Measurements from ENCODE around the gene WDR70. TPM values are rescaled to one million over a fixed set of nuclear protein-coding genes. Genes with fewer than 3 reads are reported as not detected.

Gene WDR70
- total and polyA plus RNA-seq, 2 donors (not counting 3 experiments of a cell fraction or from before 2014, with no cell fraction given) = 6.7 to 37.3 TPM

DNA sequence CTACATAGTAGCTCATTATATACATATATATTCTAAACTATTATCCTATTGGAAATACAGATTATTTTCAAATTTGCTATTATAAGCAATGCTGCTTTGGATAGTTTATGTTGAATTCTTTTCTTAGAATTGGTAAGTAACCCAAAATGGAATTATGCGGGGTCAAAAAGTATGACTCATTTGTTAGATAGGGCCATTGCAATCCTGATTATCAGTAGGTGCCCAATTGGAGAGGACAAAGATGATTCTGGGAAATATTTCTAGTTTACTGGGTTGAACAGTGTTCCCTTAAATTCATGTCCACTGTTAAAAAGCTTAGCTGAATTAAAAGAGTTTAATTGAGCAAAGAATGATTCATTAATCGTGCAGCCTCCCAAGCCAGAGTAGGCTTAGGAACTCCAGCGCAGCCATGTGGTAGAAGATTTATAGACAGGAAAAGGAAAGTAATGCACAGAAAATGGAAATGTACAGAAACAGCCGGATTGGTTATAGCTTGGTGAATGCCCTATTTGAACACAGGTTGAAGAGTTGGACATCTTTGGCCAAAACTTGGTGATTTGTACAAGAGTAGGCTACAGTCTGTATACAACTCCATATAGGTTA lies 379.0 kb downstream of the WDR70 start:
- Histone ChIP-seq H4K20me1 (replicated peaks; ENCODE audit: control insufficient read depth, extremely low read depth, insufficient read depth, low read length) (no peaks in the 10 kb centered on the region), H2AFZ (ENCODE audit: low read depth, low read length) (no peak overlapping the region), H3K27ac (ENCODE audit: insufficient read depth, low read depth, low read length) (no peak overlapping the region), H3K4me3 (replicated peaks in 1 of 3; ENCODE audit: insufficient read depth in 1 of 3, low read depth in 1 of 3, low read length in 3 of 3) (no peak overlapping the region), H3K4me2 (ENCODE audit: insufficient read depth, low read length) (no peak overlapping the region), H3K9me3 (replicated peaks; ENCODE audit: control insufficient read depth, insufficient read depth, low read length) (no peaks in the 10 kb centered on the region), H3K4me1 (ENCODE audit: control insufficient read depth, extremely low read depth, insufficient read depth, low read length) (no peaks in the 10 kb centered on the region), H3K79me2 (ENCODE audit: control insufficient read depth, insufficient read depth, low read length) (no peaks in the 10 kb centered on the region), H3K9ac (replicated peaks; ENCODE audit: extremely low read depth, insufficient read depth, low read length) (no peak overlapping the region), H3K9me1 (replicated peaks; ENCODE audit: control insufficient read depth, extremely low read depth, insufficient read depth, low read length) (no peaks in the 10 kb centered on the region), H3K27me3 (ENCODE audit: control insufficient read depth in 2 of 2, insufficient read depth in 2 of 2, low read length in 2 of 2) (no peaks in the 10 kb centered on the region), H3K36me3 (ENCODE audit: control insufficient read depth in 2 of 2, extremely low read depth in 1 of 2, insufficient read depth in 2 of 2, low read length in 2 of 2) (no peaks in the 10 kb centered on the region)
- DNase-seq (ENCODE audit: low read depth, low spot score) (peak; percentile 13), FAIRE-seq (peak; percentile 4)
- CTCF ChIA-PET = interaction anchor here (0.6 to 3.7 kb wide), 15 partner anchors 8 to 435 kb away, joined by 3 to 55 read pairs (median 3); partner anchors contain the start of gene NUP155
- POLR2A ChIA-PET = no interaction called here
- dilution Hi-C loops (cut with MboI; ENCODE audit: extremely low pct_ligation_motif_present, low sequenced_read_pairs) (no loop called here), intact Hi-C loops (cut with micrococcal nuclease) (loop anchor here (1.0 kb wide), 1 partner anchor 345 kb away; no protein-coding TSS in a partner anchor)
- BruUV-seq (replicated peaks) = no TSS peak
- TF ChIP-seq FOS (IDR thresholded peaks at IDR 0.05; ENCODE audit: borderline replicate concordance, insufficient read depth, low read length) = no peak
- TF ChIP-seq, protein P1, sequence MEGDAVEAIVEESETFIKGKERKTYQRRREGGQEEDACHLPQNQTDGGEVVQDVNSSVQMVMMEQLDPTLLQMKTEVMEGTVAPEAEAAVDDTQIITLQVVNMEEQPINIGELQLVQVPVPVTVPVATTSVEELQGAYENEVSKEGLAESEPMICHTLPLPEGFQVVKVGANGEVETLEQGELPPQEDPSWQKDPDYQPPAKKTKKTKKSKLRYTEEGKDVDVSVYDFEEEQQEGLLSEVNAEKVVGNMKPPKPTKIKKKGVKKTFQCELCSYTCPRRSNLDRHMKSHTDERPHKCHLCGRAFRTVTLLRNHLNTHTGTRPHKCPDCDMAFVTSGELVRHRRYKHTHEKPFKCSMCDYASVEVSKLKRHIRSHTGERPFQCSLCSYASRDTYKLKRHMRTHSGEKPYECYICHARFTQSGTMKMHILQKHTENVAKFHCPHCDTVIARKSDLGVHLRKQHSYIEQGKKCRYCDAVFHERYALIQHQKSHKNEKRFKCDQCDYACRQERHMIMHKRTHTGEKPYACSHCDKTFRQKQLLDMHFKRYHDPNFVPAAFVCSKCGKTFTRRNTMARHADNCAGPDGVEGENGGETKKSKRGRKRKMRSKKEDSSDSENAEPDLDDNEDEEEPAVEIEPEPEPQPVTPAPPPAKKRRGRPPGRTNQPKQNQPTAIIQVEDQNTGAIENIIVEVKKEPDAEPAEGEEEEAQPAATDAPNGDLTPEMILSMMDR (IDR thresholded peaks at IDR 0.05; ENCODE audit: extremely low read depth in 1 of 2, insufficient read depth in 1 of 2, low read depth in 1 of 2, low read length in 2 of 2) = peak in 1 of 2 donors; percentile 12

DNA sequence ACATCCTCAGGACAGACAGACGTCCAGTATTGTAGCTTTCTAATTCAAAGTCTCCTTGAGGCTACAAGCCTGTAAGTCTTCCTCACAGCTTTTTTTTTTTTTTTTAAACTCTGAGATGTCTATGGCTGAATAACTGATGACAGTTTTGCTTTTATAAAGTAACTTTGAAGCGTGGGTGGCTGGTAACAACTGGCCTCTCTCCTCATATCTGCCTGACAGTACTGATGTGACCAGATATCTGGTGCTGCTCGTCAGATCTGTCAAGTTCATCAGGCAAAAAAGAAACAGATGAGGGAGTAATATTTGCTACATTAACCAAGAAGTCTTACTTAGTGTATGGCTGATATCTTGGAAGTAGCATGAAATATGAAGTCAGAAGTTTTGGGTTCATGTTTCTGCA lies 388.1 kb downstream of the WDR70 start:
- H3K9me1 ChIP-seq (replicated peaks; ENCODE audit: control insufficient read depth, extremely low read depth, insufficient read depth, low read length) = no peaks in the 10 kb centered on the region
- H3K27ac ChIP-seq (ENCODE audit: insufficient read depth, low read depth, low read length) = no peak overlapping the region
- POLR2A ChIA-PET = no interaction called here
- no peaks in the 10 kb centered on the region for H3K79me2 ChIP-seq (ENCODE audit: control insufficient read depth, insufficient read depth, low read length)
- H3K9ac ChIP-seq (replicated peaks; ENCODE audit: extremely low read depth, insufficient read depth, low read length) = no peak overlapping the region
- no peak overlapping the region for H2AFZ ChIP-seq (ENCODE audit: low read depth, low read length)
- H3K4me2 ChIP-seq (ENCODE audit: insufficient read depth, low read length) = no peak overlapping the region
- no peaks in the 10 kb centered on the region for H4K20me1 ChIP-seq (replicated peaks; ENCODE audit: control insufficient read depth, extremely low read depth, insufficient read depth, low read length)
- CTCF ChIA-PET = interaction anchor here (1.6 kb wide), 1 partner anchor 355 kb away, joined by 5 read pairs; no protein-coding TSS in a partner anchor
- intact Hi-C loops (cut with micrococcal nuclease) (no loop called here), dilution Hi-C loops (cut with MboI; ENCODE audit: extremely low pct_ligation_motif_present, low sequenced_read_pairs) (no loop called here)
- no peaks in the 10 kb centered on the region for H3K9me3 ChIP-seq (replicated peaks; ENCODE audit: control insufficient read depth, insufficient read depth, low read length)
- no peaks in the 10 kb centered on the region for H3K36me3 ChIP-seq (ENCODE audit: control insufficient read depth in 2 of 2, extremely low read depth in 1 of 2, insufficient read depth in 2 of 2, low read length in 2 of 2)
- FAIRE-seq (no peak), DNase-seq (ENCODE audit: low read depth, low spot score) (no peak)
- BruUV-seq (replicated peaks) = no TSS peak
- no peak overlapping the region for H3K4me3 ChIP-seq (replicated peaks in 1 of 3; ENCODE audit: insufficient read depth in 1 of 3, low read depth in 1 of 3, low read length in 3 of 3)
- H3K27me3 ChIP-seq (ENCODE audit: control insufficient read depth in 2 of 2, insufficient read depth in 2 of 2, low read length in 2 of 2) = no peaks in the 10 kb centered on the region
- TF ChIP-seq POLR2AphosphoS5 (IDR thresholded peaks at IDR 0.05; ENCODE audit: insufficient read depth, low read depth, low read length) (no peak), POLR2A (IDR thresholded peaks at IDR 0.05; ENCODE audit: low read depth, low read length) (no peak)
- TF ChIP-seq, protein P1 (IDR thresholded peaks at IDR 0.05; ENCODE audit: extremely low read depth in 1 of 2, insufficient read depth in 1 of 2, low read depth in 1 of 2, low read length in 2 of 2) = no peak
- H3K4me1 ChIP-seq (ENCODE audit: control insufficient read depth, extremely low read depth, insufficient read depth, low read length) = no peaks in the 10 kb centered on the region
